Thyroid gland (tissue), 4 donors: ENCODE measurements around the gene TRIM71.

Experiments used
- CTCF ChIP-seq, 6 experiments: fragments of 200-600 bp in 3 of 6; fragments of 450-650 bp in 3 of 6; sonication (generic) in 3 of 6; IDR thresholded peaks; one replicate each; pipeline ENCODE4 v1.5.1; 2016 to 2019; ENCODE audit warnings: antibody characterized with exemption in 6 of 6, mild to moderate bottlenecking in 2 of 6, inconsistent platforms in 1 of 6, moderate library complexity in 1 of 6
- POLR2A ChIP-seq, 2 donors: fragments of 450-650 bp; IDR thresholded peaks; one replicate each; pipeline ENCODE4 v1.6.1; 2017; ENCODE audit warnings: antibody characterized with exemption in 2 of 2, mild to moderate bottlenecking in 2 of 2, moderate library complexity in 1 of 2

DNA sequence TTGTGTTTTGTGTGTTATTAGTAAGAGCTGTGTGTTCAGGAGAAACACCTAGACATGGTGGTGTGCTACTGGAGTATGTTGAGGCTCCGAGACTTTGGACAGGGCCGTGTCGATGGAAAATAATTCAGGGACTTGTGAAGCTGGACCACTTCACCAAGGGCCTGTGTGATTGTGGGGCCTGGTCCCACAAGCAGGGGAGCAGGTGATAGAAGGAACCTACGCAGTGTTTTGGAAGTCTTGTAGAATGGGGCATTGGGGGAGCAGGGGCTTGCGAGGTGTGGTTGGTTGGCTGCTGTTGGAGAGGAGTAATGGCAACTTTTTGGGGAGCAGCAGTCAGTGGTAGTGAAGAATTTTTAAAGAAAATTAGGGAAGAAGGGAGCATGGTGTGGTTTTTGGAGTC, 48.7 kb downstream of the TRIM71 start:
- TF ChIP-seq CTCF (IDR thresholded peaks at IDR 0.05), result no peak
- TF ChIP-seq POLR2A (IDR thresholded peaks at IDR 0.05), result no peak
